Hindlimb muscle (tissue), 1 donor: ENCODE data around the gene CNIH3. TPM values are rescaled to one million over a fixed set of nuclear protein-coding genes. Genes with fewer than 3 reads are reported as not detected.

ENCODE experiments used
- DNase-seq: peaks from one replicate; pipeline ENCODE4 v3.0.0-alpha.2; 2013
- polyA plus RNA-seq: library from polyadenylated mRNA; unstranded; fragments of 120-200 nt; gene quantifications from one replicate; pipeline ENCODE4 v1.2.1, GENCODE V29; 2013; ENCODE audit not compliant: insufficient read length

CNIH3 gene
- polyA plus RNA-seq, 1 donor: 1.2 TPM

DNA sequence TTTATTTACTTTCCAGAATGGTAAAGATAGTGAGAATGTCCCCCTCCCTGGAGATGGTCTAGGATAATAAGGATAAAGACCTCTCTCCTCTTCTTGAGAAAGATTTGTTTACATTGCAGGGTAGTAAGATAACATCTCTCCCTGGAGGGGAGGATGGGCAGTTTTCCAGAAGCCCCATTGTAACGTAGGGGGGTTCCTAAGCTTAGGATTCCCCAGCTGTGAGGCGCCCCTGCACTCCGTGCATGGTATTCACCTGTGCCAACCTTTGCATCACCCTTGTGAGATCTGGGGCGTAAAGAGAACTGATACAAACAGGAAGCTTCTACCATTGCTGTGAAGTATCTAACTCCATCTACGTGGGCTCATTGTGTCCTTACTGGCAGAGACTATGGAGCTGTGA lies 164.6 kb downstream of the CNIH3 start:
- no peak for DNase-seq

DNA sequence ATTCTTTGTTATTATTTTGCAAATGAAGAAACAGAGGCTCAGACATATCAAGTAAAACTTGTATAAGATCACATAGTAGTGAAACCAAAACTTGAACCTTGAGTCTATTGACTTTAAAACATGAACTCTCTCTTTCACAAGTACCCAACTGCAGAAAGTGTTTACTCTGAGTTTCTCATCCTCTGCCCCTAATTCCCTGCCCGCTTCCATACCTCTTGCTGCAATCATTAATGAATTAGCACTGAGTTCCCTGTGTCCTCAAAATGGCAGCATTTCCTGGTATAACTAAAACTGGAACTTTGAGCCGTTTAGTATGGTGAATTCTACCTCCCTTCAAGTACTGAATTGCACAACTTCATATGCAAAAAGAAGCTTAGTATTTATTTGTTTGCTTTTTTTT lies 165.7 kb downstream of the CNIH3 start:
- DNase-seq: no peak

DNA sequence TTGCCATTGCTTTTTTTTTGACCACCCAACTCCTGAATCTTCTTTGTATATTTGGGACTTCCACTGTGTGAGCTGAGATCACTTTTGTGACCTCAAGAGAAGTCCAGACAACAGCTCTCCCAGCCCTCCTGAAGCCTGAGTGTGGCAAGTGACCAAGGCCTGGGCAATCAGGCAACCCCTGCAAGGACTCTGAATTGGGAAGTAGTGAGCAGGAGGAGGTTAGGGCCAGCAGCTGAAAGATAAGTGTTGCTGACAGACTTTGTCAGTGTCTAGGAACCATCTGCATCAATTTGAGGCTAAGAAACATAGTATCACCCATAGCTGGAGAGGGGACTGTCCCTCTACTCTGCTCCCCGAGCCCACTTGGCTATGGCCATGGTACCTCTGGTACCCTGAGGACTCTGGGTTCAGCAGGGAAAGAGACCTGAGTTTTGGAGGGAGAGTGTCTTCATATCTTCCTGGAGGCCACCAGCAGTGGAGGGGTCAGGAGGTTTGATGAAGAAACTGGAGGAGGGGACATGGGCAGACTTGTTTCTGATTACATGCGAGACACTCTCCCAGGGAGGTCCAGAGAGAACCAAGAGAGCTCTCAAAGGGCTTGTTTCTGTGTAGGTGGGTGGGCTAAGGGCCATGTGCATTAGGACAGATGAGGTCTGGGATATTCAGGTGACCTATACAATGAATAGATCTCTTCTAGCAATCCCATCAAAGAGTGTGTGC lies 166.3 kb downstream of the CNIH3 start:
- no peak for DNase-seq

DNA sequence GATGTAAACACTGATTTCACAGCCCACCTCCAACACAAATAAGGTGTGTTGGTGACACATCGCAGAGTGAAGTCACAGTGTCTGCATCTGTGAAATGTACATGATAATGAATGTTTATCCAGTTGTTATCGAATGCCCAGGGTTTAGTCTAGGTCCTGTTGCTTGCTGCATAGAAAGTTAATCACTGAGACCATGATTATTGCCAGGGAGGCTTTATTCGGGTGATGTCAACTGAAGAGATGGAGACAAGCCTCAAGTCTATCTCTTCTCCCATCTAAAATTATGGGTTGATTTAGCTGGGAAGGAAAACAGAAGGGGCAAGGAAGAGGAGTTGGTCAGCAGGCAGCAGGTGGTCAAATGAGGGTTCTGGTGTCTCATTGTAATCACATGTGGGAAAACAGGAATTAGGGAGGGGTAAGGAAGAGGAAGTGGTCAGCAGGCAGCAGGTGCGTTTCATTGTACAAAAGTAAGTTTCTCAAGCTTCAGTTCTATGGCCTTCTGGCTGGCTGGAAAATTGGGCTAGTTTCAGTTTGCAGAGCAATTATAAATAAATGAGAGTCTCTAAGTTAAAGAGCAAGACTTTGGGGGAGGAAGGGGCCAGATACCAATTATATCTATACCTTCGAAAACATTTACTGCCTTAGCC lies 167.0 kb downstream of the CNIH3 start:
- no peak for DNase-seq

DNA sequence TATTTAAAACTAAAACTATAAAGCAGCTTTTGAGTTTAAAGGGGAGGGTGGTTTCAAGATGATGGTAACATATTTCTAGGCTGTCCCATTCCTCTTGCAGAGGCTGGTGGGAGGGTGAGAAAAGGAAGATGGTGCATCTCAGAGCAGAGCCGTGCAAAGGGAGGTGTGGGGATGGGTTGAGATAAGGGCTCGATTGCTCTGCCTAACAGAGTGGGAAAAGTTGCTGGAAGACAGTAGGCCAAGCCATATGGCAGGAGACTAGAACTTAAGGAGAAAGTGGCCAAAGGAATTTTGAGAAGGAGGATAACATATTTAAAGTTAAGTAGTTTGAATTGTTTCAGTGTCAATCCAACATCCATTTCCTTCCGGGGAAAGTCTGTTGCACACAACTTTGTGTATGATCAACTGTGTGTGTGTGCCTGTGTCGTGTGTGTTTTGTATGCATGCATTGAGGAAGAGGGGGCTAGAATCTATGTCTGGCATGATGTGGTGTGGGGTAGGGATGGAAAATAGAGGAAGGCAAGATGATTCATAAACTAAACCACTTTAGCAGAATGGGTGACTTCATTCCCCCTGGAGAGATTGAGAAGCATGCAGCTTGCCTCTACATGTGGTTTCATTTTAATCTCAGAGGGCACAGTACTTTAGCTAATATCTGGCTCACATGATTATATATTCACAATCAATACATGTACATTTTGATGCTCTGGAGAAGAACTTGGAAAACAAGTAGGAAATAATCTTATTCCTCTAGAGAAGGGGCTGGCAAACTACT lies 168.3 kb downstream of the CNIH3 start:
- DNase-seq: no peak

DNA sequence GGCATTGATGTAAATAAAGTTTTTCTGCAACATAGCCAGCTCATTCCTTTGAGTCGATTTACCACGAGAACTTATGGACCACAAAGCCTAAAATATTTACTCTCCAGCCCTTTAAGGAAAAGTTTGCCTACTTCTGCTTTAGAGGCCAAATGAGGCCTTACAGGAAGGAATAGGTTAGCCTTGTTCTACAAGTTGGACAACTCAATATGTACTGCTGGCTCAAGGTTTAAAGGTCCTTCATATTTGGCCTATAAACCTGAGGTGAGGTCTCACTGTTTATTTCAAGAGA lies 168.9 kb downstream of the CNIH3 start:
- no peak for DNase-seq

DNA sequence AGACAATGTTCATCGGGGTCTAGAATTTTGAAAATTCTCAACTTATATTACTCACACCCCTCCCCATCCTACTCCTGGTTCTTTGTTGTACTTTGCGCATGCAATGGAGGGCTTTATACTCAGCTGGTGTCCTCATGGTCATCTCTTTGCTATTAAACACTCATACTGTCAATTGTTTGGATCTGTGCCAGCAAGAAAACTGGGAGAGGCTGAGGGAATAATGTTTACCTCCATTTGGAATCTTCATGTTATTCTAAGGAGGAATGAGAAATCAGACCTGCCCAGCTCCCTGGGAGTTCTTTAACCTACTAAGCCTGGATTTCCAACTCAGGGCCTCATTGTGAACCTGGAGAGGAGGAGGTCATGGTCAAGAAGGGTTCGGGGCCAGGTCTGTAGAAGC lies 169.5 kb downstream of the CNIH3 start:
- DNase-seq: no peak

DNA sequence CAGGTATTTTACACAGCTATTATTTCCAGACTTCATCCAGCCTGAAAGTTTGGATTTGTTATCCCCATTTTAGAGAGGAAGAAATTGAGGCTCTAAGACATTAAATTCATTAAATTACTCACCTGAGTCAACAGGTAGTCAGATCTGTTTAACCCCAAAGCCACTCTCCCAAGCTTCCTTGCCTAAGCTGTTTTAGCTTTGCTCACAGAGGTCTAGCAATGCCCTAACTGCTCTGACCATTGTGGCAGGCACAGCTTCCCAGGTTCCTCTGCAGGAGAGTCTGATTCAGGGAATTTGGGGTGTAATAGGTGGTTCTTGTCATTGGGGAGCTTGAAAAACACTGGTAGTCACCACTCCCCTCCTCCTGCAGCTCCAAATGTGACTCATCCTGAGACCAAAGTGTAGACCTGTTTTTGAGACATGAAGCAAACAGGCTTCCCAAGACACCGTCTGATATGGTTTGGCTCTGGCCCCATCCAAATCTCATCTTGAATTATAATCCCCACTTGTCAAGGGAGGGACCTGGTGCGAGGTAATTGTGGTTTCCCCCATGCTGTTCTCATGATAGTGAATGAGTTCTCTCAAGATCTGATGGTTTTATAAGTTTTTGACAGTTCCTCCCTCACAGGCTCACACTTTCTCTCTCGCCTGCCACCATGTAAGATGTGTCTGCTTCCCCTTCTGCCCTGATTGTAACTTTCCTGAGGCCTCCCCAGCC lies 170.6 kb downstream of the CNIH3 start:
- no peak for DNase-seq

DNA sequence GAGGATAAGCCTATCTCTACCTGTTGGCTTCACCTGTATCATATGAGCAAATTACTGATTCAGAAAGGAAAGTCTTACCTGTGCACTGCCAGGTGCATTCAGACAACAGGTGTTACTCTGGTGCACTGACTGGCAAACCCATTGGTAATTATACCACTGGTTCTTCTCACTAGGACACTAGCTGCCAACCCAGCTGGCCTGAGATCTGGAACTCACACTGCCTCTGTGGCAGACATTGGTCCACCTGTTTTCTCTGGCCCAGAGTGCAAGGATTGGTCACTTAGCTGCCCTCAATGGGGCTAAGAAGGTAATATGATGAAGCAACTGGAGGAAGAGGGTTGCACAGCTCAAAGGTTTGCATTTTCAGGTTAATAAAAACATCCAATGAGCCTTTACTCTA lies 173.2 kb downstream of the CNIH3 start:
- no peak for DNase-seq

Other genes starting within 250 kb of the CNIH3 start
- gene WDR26, start 181.5 kb upstream of the CNIH3 start, polyA plus RNA-seq: 69.2 TPM